Sciatic nerve (tissue), 2 donors: Measurements from ENCODE around the gene GBF1. TPM values are rescaled to one million over a fixed set of nuclear protein-coding genes. Genes with fewer than 3 reads are reported as not detected.
"Not testable (repeated sequence)": the region's sequence is repeated elsewhere in the genome, so short reads cannot be mapped to it uniquely, and the experiment has no call there.

Experiments used
- ATAC-seq: fragments of 200-7000 bp; cut with Tn5 transposase; one replicate; pipeline ENCODE4 v1.9.1; 2020; ENCODE audit warnings: mild to moderate bottlenecking, moderate library complexity
- DNase-seq: peaks from one replicate; pipeline ENCODE4 v3.0.0-alpha.2; 2020; ENCODE audit warnings: low spot score
- intact Hi-C: fragments of 100-400 bp; cut with DNase I; formaldehyde crosslinking; loops from one replicate; pipeline ENCODE4 v1.14.2; 2022
- total RNA-seq: library from RNA; stranded (reverse); fragmentation: NEBNext Ultra II Directional; extraction: Animal tissue kit (Norgen Biotek cat#: 25700); gene quantifications from one replicate; pipeline ENCODE4 v1.2.1, GENCODE V29; 2021
- donor health status: DM: no; HTN: no; CAD: no.
- donor health status: DM: no; HTN: no; CAD: no.

Gene GBF1
- total RNA-seq, 1 donor from 2014 or later = 39.5 TPM

GRCh38 chr10:102289356-102289755, 44.0 kb downstream of the GBF1 start:
- no peak for ATAC-seq

GRCh38 chr10:102289840-102290239, 44.5 kb downstream of the GBF1 start:
- intact Hi-C loops = no loop called here
- DNase-seq = no peak
- ATAC-seq = no peak

More at GRCh38 chr10:102289356-102289755, 44.0 kb downstream of the GBF1 start:
- no peak for DNase-seq
- intact Hi-C loops = no loop called here

GRCh38 chr10:102291221-102291905, 46.0 kb downstream of the GBF1 start:
- intact Hi-C loops = no loop called here
- no peak for DNase-seq
- ATAC-seq = no peak

- no peak for ATAC-seq
- no peak for DNase-seq
- intact Hi-C loops = no loop called here
These were observed 51.8 kb downstream of the GBF1 start for GRCh38 chr10:102297101-102297500.

- ATAC-seq (no peak), DNase-seq (no peak)
- intact Hi-C loops = no loop called here
These were observed 53.6 kb downstream of the GBF1 start for GRCh38 chr10:102298899-102299298.

GRCh38 chr10:102299873-102300272, 54.5 kb downstream of the GBF1 start:
- intact Hi-C loops = no loop called here
- ATAC-seq = peak; percentile 34

GRCh38 chr10:102300278-102300843, 55.0 kb downstream of the GBF1 start:
- intact Hi-C loops = no loop called here
- no peak for DNase-seq
- ATAC-seq = no peak

More at GRCh38 chr10:102299873-102300272, 54.5 kb downstream of the GBF1 start:
- DNase-seq = no peak

- ATAC-seq, intact Hi-C loops, DNase-seq: not testable (repeated sequence)
These were observed 55.6 kb downstream of the GBF1 start for GRCh38 chr10:102300912-102301311.

- DNase-seq, ATAC-seq, intact Hi-C loops: not testable (repeated sequence)
These were observed 56.0 kb downstream of the GBF1 start for GRCh38 chr10:102301332-102301731.

GRCh38 chr10:102302611-102303010, 57.3 kb downstream of the GBF1 start:
- no peak for DNase-seq
- intact Hi-C loops = no loop called here
- ATAC-seq = no peak

GRCh38 chr10:102306006-102306405, 60.7 kb downstream of the GBF1 start:
- DNase-seq (no peak), ATAC-seq (no peak)
- intact Hi-C loops = no loop called here

GRCh38 chr10:102306710-102307109, 61.4 kb downstream of the GBF1 start:
- ATAC-seq (no peak), DNase-seq (no peak)
- intact Hi-C loops = no loop called here

- DNase-seq, ATAC-seq, intact Hi-C loops: not testable (repeated sequence)
These were observed 63.0 kb downstream of the GBF1 start for GRCh38 chr10:102308318-102308717.

GRCh38 chr10:102309236-102309635, 63.9 kb downstream of the GBF1 start:
- ATAC-seq = no peak
- no peak for DNase-seq
- intact Hi-C loops = no loop called here

- intact Hi-C loops = no loop called here
- DNase-seq = no peak
- no peak for ATAC-seq
These were observed 64.6 kb downstream of the GBF1 start for GRCh38 chr10:102309916-102310315.

- intact Hi-C loops = no loop called here
- DNase-seq = no peak
- no peak for ATAC-seq
These were observed 65.2 kb downstream of the GBF1 start for GRCh38 chr10:102310361-102311024.

GRCh38 chr10:102311025-102311420, 65.7 kb downstream of the GBF1 start:
- ATAC-seq (no peak), DNase-seq (no peak)
- intact Hi-C loops = no loop called here

GRCh38 chr10:102312683-102313082, 67.4 kb downstream of the GBF1 start:
- intact Hi-C loops = no loop called here
- no peak for ATAC-seq
- DNase-seq = no peak

GRCh38 chr10:102313221-102313896, 68.0 kb downstream of the GBF1 start:
- DNase-seq (no peak), ATAC-seq (no peak)
- intact Hi-C loops = no loop called here

- no peak for ATAC-seq
- DNase-seq = no peak
- intact Hi-C loops = no loop called here
These were observed 69.5 kb downstream of the GBF1 start for GRCh38 chr10:102314801-102315200.
